Vagina (tissue), 2 donors: ENCODE data around the gene TENT5C. TPM values are rescaled to one million over a fixed set of nuclear protein-coding genes. Genes with fewer than 3 reads are reported as not detected.

ENCODE experiments used
- DNase-seq, 2 donors: peaks; one replicate each; pipeline ENCODE4 v3.0.0-alpha.2; 2017; ENCODE audit errors: extremely low spot score in 2 of 2
- H3K27ac ChIP-seq: fragments of 200-600 bp; sonication (generic); one replicate; pipeline ENCODE4 v1.5.1; 2019
- H3K27me3 ChIP-seq: fragments of 200-600 bp; sonication (generic); one replicate; pipeline ENCODE4 v1.5.1; 2019
- H3K36me3 ChIP-seq, 2 donors: fragments of 200-600 bp; sonication (generic); one replicate each; pipeline ENCODE4 v1.5.1; 2017 to 2019
- H3K4me1 ChIP-seq: fragments of 200-600 bp; sonication (generic); one replicate; pipeline ENCODE4 v1.5.1; 2019
- H3K4me3 ChIP-seq, 2 donors: fragments of 200-600 bp; sonication (generic); 1 replicate in 1 of 2; 2 replicates in 1 of 2; pipeline ENCODE4 v1.5.1; 2016 to 2019
- H3K9me3 ChIP-seq: fragments of 200-600 bp; sonication (generic); one replicate; pipeline ENCODE4 v1.5.1; 2019
- CTCF ChIP-seq, 3 experiments: fragments of 450-650 bp in 2 of 3; fragments of 200-600 bp in 1 of 3; sonication (generic) in 1 of 3; IDR thresholded peaks; one replicate each; pipeline ENCODE4 v1.5.1; 2017 to 2019; ENCODE audit warnings: antibody characterized with exemption in 3 of 3, mild to moderate bottlenecking in 2 of 3, moderate library complexity in 2 of 3
- POLR2A ChIP-seq, 2 donors: fragments of 450-650 bp; IDR thresholded peaks; one replicate each; pipeline ENCODE4 v1.6.1; 2017; ENCODE audit warnings: antibody characterized with exemption in 2 of 2, mild to moderate bottlenecking in 2 of 2, moderate library complexity in 2 of 2
- POLR2AphosphoS5 ChIP-seq, 2 donors: sonication (generic); formaldehyde crosslinking; IDR thresholded peaks; one replicate each; pipeline ENCODE4 v1.9.0; 2017; ENCODE audit warnings: antibody characterized with exemption in 2 of 2, mild to moderate bottlenecking in 2 of 2, low read depth in 1 of 2; ENCODE audit not compliant: insufficient read depth in 1 of 2
- intact Hi-C: fragments of 100-400 bp; cut with DNase I; formaldehyde crosslinking; loops from one replicate; pipeline ENCODE4 v1.15.1; 2023
- total RNA-seq: library from RNA; depleted of rRNA; stranded (reverse); fragments of >200 nt; gene quantifications from one replicate; pipeline ENCODE4 v1.2.3, GENCODE V29; 2016

Gene TENT5C
- total RNA-seq, 1 donor from 2014 or later = 4.2 TPM

GRCh38 chr1:117676615-117677130 is 70.8 kb downstream of the TENT5C start:
- peak in 1 of 2 donors; percentile 71 for DNase-seq
- no peak for TF ChIP-seq CTCF (IDR thresholded peaks at IDR 0.05)
- TF ChIP-seq POLR2AphosphoS5 (IDR thresholded peaks at IDR 0.05; ENCODE audit: insufficient read depth in 1 of 2, low read depth in 1 of 2) = no peak
- no peak for TF ChIP-seq POLR2A (IDR thresholded peaks at IDR 0.05)
- H3K27ac ChIP-seq = no peak overlapping the region
- no peaks in the 10 kb centered on the region for H3K36me3 ChIP-seq
- intact Hi-C loops = no loop called here
- H3K4me1 ChIP-seq = peaks cover 8% of the 10 kb centered on the region
- no peaks in the 10 kb centered on the region for H3K9me3 ChIP-seq
- no peak overlapping the region for H3K4me3 ChIP-seq
- H3K27me3 ChIP-seq = no peaks in the 10 kb centered on the region

Other genes with a start within 250 kb of the TENT5C start
- gene MAN1A2, start 238.6 kb upstream of the TENT5C start, total RNA-seq = 30.7 TPM